HepG2 (cell line): Measurements from ENCODE around the gene DOCK9. TPM values are rescaled to one million over a fixed set of nuclear protein-coding genes. Genes with fewer than 3 reads are reported as not detected.

Experiments
- ADNP ChIP-seq: sonication (generic); formaldehyde crosslinking; IDR thresholded peaks from 2 replicates; pipeline ENCODE4 v1.4.0; 2020; ENCODE audit warnings: missing genetic modification reagents
- EHMT2 ChIP-seq: fragments of 200-600 bp; sonication (generic); IDR thresholded peaks from 2 replicates; pipeline ENCODE4 v1.7.0; 2017; ENCODE audit warnings: antibody characterized with exemption, low read depth, low read length, borderline replicate concordance
- GATAD2A ChIP-seq: IDR thresholded peaks from 2 replicates; pipeline ENCODE4 v1.6.1; 2016
- MAX ChIP-seq: IDR thresholded peaks from 2 replicates; pipeline ENCODE4 v1.6.1; 2012; ENCODE audit warnings: inconsistent platforms
- MXD3 ChIP-seq: IDR thresholded peaks from 2 replicates; pipeline ENCODE4 v1.6.1; 2016; ENCODE audit warnings: mild to moderate bottlenecking, missing biosample characterization, missing genetic modification reagents
- SAP130 ChIP-seq: IDR thresholded peaks from 2 replicates; pipeline ENCODE4 v1.6.1; 2016; ENCODE audit warnings: low read depth
- SMYD3 ChIP-seq: sonication (generic); formaldehyde crosslinking; IDR thresholded peaks from 2 replicates; pipeline ENCODE4 v1.8.1; 2023; ENCODE audit warnings: mild to moderate bottlenecking, missing genetic modification reagents
- SOX13 ChIP-seq, 3 experiments: fragments of 450-650 bp in 1 of 3; sonication (generic) in 1 of 3; formaldehyde crosslinking in 1 of 3; IDR thresholded peaks in 2 of 3; conservative IDR thresholded peaks in 1 of 3; 2 replicates each; pipeline versions ENCODE4 v1.5.0 to v1.6.1; 2016 to 2020; ENCODE audit warnings: antibody characterized with exemption in 1 of 3, mild to moderate bottlenecking in 1 of 3, missing compliant biosample characterization in 1 of 3, missing genetic modification reagents in 1 of 3, moderate library complexity in 1 of 3
- ZBTB38 ChIP-seq: sonication (generic); formaldehyde crosslinking; IDR thresholded peaks from 2 replicates; pipeline ENCODE4 v1.5.1; 2020; ENCODE audit warnings: mild to moderate bottlenecking, missing genetic modification reagents
- ZMYM3 ChIP-seq: sonication (generic); formaldehyde crosslinking; IDR thresholded peaks from 2 replicates; pipeline ENCODE4 v1.5.1; 2020; ENCODE audit warnings: mild to moderate bottlenecking, missing genetic modification reagents
- ZNF331 ChIP-seq: sonication (generic); formaldehyde crosslinking; IDR thresholded peaks from 2 replicates; pipeline ENCODE4 v1.4.0; 2020; ENCODE audit warnings: missing genetic modification reagents
- ZNF672 ChIP-seq: sonication (generic); formaldehyde crosslinking; IDR thresholded peaks from 2 replicates; pipeline ENCODE4 v1.8.1; 2022; ENCODE audit warnings: missing genetic modification reagents
- ZNF777 ChIP-seq: sonication (generic); formaldehyde crosslinking; IDR thresholded peaks from 2 replicates; pipeline ENCODE4 v1.4.0; 2020; ENCODE audit warnings: missing genetic modification reagents
- polyA plus RNA-seq, 8 experiments: library from polyadenylated mRNA; depleted of rRNA in 3 of 8; stranded (reverse) in 7 of 8; unstranded in 1 of 8; fragments of >200 nt; fragmentation: Illumina TruSeq in 4 of 8; extraction: Trizol in 4 of 8; gene quantifications; 2 replicates each; pipeline versions ENCODE4 v1.2.1 to v1.2.3, GENCODE V29; 2011 to 2016; ENCODE audit warnings: low read depth in 4 of 8, missing spikeins in 1 of 8, mixed read lengths in 1 of 8; ENCODE audit not compliant: insufficient read depth in 1 of 8
- total RNA-seq, 5 experiments: library from RNA; depleted of rRNA; stranded (reverse); fragments of >200 nt; fragmentation: Illumina TruSeq; extraction: Trizol; gene quantifications; 2 replicates each; pipeline ENCODE4 v1.2.3, GENCODE V29; 2016; ENCODE audit warnings: low read depth in 1 of 5
- TF ChIP-seq, protein P1 (sequence below): sonication (generic); formaldehyde crosslinking; IDR thresholded peaks from 2 replicates; pipeline ENCODE4 v1.8.1; 2023; ENCODE audit warnings: mild to moderate bottlenecking, missing genetic modification reagents, borderline replicate concordance
- TF ChIP-seq, protein P2 (sequence below): sonication (generic); formaldehyde crosslinking; IDR thresholded peaks from 2 replicates; pipeline ENCODE4 v1.9.0; 2021; ENCODE audit warnings: missing genetic modification reagents, borderline replicate concordance
- TF ChIP-seq, protein P3 (sequence below): sonication (generic); formaldehyde crosslinking; IDR thresholded peaks from 2 replicates; pipeline ENCODE4 v1.8.1; 2023; ENCODE audit warnings: mild to moderate bottlenecking, inconsistent platforms, moderate library complexity, missing genetic modification reagents, borderline replicate concordance
- TF ChIP-seq, protein P4 (sequence below): sonication (generic); IDR thresholded peaks from 2 replicates; pipeline ENCODE4 v1.6.1; 2016; ENCODE audit warnings: low read depth, borderline replicate concordance
- TF ChIP-seq, protein P5 (sequence below): sonication (generic); formaldehyde crosslinking; IDR thresholded peaks from 2 replicates; pipeline ENCODE4 v1.8.1; 2023; ENCODE audit warnings: missing genetic modification reagents, mild to moderate bottlenecking, borderline replicate concordance
- TF ChIP-seq, protein P6 (sequence below): sonication (generic); formaldehyde crosslinking; IDR thresholded peaks from 2 replicates; pipeline ENCODE4 v1.5.1; 2020; ENCODE audit warnings: mild to moderate bottlenecking, missing genetic modification reagents, moderate library complexity

DOCK9 gene
- total and polyA plus RNA-seq, 2 of the 13 experiments (the other 11 are each of a cell fraction or from before 2014, with no cell fraction given), result 0.44 to 0.97 TPM

GRCh38 chr13:98842070-98842469 lies 135.8 kb downstream of the DOCK9 start (continued):
- TF ChIP-seq, protein P1, sequence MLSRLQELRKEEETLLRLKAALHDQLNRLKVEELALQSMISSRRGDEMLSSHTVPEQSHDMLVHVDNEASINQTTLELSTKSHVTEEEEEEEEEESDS (CRISPR knock-in tag), result no peak
- peak; percentile 48 for TF ChIP-seq SAP130
- TF ChIP-seq ADNP, result no peak
- TF ChIP-seq MXD3 (CRISPR knock-in tag), result no peak
- no peak for TF ChIP-seq ZNF672 (CRISPR knock-in tag)
- TF ChIP-seq, protein P2, sequence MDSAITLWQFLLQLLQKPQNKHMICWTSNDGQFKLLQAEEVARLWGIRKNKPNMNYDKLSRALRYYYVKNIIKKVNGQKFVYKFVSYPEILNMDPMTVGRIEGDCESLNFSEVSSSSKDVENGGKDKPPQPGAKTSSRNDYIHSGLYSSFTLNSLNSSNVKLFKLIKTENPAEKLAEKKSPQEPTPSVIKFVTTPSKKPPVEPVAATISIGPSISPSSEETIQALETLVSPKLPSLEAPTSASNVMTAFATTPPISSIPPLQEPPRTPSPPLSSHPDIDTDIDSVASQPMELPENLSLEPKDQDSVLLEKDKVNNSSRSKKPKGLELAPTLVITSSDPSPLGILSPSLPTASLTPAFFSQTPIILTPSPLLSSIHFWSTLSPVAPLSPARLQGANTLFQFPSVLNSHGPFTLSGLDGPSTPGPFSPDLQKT (CRISPR knock-in tag), result no peak
- peak; percentile 59; the same call in 1 of the 2 replicates for TF ChIP-seq GATAD2A (CRISPR knock-in tag)
- no peak for TF ChIP-seq ZMYM3
- no peak for TF ChIP-seq ZNF331 (CRISPR knock-in tag)
- TF ChIP-seq, protein P3, sequence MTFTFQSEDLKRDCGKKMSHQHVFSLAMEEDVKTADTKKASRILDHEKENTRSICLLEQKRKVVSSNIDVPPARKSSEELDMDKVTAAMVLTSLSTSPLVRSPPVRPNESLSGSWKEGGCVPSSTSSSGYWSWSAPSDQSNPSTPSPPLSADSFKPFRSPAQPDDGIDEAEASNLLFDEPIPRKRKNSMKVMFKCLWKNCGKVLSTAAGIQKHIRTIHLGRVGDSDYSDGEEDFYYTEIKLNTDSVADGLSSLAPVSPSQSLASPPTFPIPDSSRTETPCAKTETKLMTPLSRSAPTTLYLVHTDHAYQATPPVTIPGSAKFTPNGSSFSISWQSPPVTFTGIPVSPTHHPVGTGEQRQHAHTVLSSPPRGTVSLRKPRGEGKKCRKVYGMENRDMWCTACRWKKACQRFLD, result no peak
- TF ChIP-seq EHMT2, result no peak
- TF ChIP-seq SOX13 (IDR thresholded peaks at IDR 0.05), result no peak
- TF ChIP-seq SOX13 (CRISPR knock-in tag; conservative IDR thresholded peaks at IDR 0.05 in 1 of 2, IDR thresholded peaks at IDR 0.05 in 1 of 2), result peak in 1 of 2 experiments; percentile 41; a peak in 1 of 4 replicates
- TF ChIP-seq, protein P4, sequence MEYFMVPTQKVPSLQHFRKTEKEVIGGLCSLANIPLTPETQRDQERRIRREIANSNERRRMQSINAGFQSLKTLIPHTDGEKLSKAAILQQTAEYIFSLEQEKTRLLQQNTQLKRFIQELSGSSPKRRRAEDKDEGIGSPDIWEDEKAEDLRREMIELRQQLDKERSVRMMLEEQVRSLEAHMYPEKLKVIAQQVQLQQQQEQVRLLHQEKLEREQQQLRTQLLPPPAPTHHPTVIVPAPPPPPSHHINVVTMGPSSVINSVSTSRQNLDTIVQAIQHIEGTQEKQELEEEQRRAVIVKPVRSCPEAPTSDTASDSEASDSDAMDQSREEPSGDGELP, result peak; percentile 92
- TF ChIP-seq ZBTB38 (CRISPR knock-in tag), result no peak
- TF ChIP-seq SMYD3 (CRISPR knock-in tag), result no peak
- TF ChIP-seq MAX, result 0 out of 2 replicates have a peak, but pooled peaks have one; percentile 32
- TF ChIP-seq ZNF777 (CRISPR knock-in tag), result no peak
- TF ChIP-seq, protein P5, sequence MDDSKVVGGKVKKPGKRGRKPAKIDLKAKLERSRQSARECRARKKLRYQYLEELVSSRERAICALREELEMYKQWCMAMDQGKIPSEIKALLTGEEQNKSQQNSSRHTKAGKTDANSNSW, result no peak
- TF ChIP-seq, protein P6, sequence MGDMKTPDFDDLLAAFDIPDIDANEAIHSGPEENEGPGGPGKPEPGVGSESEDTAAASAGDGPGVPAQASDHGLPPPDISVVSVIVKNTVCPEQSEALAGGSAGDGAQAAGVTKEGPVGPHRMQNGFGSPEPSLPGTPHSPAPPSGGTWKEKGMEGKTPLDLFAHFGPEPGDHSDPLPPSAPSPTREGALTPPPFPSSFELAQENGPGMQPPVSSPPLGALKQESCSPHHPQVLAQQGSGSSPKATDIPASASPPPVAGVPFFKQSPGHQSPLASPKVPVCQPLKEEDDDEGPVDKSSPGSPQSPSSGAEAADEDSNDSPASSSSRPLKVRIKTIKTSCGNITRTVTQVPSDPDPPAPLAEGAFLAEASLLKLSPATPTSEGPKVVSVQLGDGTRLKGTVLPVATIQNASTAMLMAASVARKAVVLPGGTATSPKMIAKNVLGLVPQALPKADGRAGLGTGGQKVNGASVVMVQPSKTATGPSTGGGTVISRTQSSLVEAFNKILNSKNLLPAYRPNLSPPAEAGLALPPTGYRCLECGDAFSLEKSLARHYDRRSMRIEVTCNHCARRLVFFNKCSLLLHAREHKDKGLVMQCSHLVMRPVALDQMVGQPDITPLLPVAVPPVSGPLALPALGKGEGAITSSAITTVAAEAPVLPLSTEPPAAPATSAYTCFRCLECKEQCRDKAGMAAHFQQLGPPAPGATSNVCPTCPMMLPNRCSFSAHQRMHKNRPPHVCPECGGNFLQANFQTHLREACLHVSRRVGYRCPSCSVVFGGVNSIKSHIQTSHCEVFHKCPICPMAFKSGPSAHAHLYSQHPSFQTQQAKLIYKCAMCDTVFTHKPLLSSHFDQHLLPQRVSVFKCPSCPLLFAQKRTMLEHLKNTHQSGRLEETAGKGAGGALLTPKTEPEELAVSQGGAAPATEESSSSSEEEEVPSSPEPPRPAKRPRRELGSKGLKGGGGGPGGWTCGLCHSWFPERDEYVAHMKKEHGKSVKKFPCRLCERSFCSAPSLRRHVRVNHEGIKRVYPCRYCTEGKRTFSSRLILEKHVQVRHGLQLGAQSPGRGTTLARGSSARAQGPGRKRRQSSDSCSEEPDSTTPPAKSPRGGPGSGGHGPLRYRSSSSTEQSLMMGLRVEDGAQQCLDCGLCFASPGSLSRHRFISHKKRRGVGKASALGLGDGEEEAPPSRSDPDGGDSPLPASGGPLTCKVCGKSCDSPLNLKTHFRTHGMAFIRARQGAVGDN (CRISPR knock-in tag), result no peak
